GM18951 (cell line): ENCODE measurements around the gene VANGL2.

Experiments used
- POLR2A ChIP-seq: IDR thresholded peaks from 4 replicates; pipeline ENCODE4 v1.6.1; 2011; ENCODE audit warnings: mild to moderate bottlenecking; ENCODE audit not compliant: insufficient read length, insufficient read depth; ENCODE audit errors: extremely low read depth
- in situ Hi-C: fragments of 300-500 bp; cut with MboI; formaldehyde crosslinking; loops from one replicate; pipeline ENCODE4 v1.12.0; 2022; ENCODE audit warnings: low sequenced_read_pairs, mixed read lengths, inconsistent platforms; ENCODE audit not compliant: unreplicated experiment

VANGL2 gene

DNA sequence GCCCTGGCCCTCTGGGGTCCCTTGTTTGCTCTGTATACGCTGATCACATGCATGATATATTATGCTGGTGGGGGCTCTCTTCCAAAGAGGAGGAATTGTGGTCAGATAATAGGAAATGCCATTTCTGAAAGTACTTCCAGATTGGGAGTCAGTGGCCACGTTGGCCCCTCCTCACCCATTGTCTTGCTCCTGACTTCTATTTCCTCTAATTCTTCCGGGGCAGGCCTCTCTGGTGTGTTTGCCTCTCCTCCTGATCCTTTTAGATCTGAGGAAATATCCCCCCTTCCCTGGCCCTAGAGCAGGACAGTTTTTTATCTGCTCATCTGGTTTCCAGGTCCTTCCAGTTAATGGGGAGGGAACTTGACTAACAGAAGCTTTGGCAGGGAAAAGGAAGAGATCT is 2.9 kb downstream of the VANGL2 start:
- in situ Hi-C loops: no loop called here
- TF ChIP-seq POLR2A: no peak

DNA sequence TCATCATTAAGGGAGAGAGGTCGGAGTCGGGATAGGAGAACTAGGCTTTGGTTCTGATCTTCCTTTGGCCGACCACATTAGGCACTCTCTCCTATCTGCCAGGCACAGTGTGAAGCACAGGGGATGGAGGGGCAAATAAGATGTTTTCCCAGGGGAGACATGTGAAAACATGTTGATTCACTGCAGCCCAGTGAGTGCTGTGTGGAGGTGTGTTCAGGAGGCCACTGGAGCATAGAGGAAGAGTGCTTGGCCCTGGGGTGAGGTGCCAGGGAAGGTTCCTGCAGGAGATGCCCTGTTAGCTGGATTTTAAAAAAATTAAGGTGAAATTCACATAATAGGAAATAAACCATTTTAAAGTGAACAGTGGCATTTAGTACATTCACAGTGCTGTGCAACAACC is 3.7 kb downstream of the VANGL2 start:
- TF ChIP-seq POLR2A: no peak
- in situ Hi-C loops: no loop called here

DNA sequence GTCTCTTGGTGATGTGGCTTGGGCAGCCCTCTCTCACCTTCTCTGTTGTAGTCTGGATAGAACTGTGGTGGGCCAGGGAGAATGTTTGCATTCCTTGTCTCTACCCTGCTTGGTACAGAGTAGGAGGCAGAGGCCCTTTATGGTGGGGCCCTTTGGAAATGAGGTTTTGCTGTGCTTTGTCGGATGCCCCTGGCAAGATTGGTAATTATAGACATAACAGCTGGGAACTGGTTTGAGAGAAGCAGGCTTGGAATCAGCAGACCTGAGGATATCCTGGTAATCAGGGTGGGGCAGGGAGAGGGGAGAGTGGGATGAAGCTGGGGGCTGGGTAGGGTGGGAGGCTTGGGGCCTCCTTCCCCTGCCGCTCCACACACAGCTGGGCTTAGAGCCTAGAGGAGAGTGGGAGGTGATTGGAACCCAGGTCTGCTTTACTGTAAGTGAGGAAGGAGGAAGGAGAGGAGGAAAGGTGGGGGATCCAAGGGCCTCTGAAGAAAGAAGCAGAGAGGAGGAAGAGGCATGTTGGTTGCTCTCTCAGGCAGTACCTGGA is 5.0 kb downstream of the VANGL2 start:
- in situ Hi-C loops: no loop called here
- no peak for TF ChIP-seq POLR2A

DNA sequence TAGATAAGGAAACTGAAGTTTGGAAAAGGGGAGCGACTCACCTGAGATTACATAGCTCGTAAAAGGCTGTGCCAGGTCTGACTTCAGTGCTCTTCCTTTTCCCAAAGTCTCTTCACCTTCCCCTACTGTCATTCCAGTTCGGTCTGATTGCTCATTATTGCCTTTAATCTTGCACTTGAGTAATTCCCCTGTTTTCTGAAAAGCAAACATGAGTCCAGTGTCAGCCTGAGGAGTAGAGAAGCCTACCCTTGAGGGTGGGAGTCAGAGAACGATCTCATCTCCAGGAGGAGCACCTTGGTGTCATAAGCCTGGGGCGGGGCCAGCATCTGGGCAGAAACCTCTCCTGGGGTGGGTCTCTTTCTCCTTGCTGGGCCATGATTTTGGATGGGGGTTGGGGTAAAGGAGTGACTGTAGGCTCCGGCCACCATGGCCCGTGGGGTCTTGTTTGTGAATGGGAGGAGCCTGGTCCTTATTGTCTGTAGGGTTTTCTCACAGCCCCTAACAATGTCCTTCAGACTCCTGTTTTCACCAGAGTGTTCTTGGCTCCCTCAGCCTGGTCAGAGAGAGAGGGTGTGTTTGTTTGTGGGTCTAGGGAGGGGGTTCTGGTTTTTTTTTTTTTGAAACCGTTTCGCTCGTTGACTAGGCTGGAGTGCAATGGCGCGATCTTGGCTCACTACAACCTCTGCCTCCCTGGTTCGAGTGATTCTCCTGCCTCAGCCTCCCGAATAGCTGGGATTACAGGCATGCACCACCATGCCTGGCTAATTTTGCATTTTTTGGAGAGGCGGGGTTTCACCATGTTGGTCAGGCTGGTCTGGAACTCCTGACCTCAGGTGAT is 6.0 kb downstream of the VANGL2 start:
- in situ Hi-C loops: no loop called here
- no peak for TF ChIP-seq POLR2A

DNA sequence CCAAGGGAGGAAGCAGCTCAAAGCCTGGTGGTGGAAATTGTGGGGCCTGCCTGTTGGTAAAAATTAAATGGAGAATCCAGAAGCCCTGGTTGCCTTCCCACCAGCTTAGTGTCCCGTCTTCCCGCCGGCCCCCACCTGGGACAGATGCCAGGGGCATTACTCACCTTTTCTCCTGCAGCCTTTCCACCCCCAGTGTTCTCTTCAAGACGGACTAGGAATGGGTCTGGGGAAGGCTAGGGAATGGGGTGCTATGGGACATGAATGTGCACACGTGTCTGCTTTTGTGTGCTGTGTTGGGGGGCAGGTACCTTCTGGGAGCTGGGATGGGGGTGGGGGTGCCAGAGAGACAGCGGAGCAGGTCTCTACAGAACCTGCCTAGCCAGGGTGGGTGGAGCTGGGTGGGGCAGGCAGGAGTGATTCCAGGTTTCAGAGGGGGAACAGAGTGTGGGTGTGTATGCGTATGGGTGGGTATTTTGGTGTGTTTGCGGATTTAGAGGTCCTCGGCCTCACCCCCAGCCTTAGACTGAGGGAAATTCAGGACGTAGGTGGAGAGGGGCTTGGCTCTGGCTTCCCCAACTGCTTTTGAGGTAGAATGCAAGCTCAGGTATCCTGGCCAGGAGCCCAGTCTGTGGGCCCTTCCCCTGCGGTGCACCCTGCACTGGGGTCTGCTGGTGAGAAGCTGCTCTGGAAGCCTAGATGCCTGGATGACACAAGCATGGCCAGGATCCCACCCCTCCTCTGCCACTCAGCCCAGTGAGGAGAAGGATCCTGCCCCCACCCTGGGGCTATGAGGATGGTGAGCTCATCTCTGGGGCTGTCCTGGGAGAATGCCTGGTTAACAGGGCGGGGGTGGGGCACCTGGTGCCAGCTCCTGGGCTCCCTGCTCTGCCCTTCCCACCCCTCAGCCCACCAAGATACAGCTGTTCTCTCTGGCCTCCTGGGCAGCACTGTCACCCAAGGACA is 7.8 kb downstream of the VANGL2 start:
- no peak for TF ChIP-seq POLR2A
- in situ Hi-C loops: no loop called here

DNA sequence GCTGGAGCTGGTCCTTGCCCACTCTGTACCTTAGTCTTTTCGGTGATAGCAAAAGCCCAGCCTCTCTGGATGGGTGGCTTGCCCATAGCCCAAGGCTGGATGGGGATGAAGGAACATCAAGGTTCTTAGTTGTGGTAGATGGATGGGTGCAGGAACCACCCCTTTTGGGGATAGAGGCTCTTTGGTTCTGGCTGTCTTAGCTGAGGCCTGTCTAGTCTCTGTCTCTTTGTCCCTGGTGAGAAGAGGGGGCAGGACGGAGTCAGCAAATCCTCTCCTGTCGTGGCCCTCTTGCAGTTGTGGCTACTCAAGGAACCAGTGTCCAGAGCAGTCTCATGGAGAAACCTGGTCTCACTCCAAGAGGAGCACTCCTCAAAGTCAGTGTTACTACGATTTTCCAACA is 8.5 kb downstream of the VANGL2 start:
- TF ChIP-seq POLR2A: no peak
- in situ Hi-C loops: no loop called here

DNA sequence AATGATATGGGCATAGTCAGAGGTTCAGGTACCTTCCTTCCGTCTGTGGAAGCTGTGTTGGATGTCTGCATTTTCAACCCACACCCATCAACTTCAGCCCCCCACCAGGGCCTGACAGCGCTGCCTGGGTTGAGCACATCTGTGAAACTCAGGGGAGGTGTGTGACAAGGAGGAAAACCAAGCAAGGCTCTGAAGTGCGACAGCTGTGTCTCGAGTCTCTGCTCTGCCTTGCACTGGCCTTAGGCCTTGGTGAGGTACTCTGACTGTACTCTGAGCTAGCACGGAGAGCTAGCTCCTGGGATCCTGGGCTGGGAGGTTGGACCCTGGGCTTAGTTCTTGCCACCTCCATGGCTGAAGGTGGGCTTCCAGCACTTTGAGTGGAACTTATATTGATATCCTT is 9.1 kb downstream of the VANGL2 start:
- TF ChIP-seq POLR2A: no peak
- in situ Hi-C loops: no loop called here

DNA sequence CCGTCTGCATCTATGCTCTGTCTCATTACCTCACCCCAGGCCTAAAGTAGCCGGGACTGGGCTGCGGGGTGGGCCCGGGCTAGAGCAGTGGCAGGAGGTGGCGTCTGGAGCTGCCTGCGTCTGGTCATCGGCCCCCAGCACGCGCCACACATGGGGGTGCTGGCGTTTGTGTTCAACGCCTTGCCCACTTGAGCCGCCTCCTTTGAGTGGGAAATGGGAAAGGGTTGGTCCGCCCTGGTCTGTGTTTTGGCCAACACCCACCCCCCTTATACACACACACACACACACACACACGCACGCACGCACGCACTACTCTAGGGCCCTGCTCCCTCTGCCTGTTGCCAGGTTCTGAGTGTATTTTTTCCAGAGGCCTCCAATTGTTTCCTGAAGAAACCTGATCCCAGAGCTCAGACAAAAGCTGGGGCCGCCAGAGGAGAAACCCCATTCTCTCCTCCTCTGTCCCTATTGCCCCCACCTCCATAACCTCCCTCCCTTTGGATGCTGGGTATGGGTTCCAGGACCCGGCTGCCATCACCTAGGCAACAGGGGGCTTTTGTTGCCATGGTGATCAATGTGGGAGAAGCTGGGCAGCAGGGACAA is 10.1 kb downstream of the VANGL2 start:
- in situ Hi-C loops: no loop called here
- no peak for TF ChIP-seq POLR2A

DNA sequence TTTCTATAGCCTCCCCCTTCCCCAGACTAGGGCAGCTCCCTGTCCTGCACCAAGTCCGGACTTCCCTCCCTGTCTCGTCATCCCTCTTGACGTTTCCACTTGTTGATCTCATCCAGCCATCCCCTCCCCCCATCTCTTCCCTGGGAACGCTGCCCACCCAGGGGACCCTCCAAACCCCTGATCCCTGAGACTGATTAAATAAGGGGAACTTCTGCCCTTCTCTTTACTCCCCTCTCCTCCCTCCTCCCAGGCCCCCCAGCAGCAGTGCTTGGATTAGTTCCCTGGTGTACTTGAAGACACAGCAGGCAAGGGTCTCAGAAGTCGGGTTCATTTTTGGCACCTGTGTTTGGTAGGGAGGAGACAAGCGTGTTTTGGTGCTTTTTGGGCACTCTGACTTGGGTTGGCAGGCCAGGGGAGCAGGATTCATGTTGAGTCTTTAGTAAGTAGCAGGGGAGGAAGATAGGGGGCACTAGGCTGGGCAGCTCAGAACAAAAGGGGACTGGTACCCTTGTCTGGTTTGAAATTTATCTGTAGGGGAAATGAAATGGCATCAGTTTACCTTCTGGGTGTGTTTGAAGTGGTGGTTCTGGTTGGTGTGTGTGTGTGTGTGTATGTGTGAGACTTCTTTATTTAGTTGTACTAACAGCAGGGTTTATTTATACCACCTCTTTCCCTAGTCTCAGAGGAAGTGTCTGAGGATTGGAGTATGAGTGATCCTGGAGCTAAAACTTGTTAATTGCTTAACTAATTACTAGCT is 11.1 kb downstream of the VANGL2 start:
- in situ Hi-C loops: no loop called here
- no peak for TF ChIP-seq POLR2A

DNA sequence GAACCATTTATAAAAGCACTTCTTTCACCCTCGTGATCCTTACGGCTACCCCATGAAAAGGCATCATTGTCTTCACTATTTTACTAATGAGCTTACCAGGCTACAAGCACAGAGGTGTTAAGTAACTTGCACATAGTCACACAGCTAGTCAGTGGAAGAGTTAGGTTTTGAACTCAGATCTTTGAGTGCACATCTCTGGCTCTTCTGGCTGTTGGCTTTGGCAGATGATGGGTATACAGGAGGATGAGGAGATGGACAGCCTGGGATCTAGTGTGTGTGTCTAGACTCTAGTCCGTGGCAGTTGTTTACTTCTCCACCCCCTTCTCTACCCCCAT is 11.6 kb downstream of the VANGL2 start:
- in situ Hi-C loops: no loop called here
- TF ChIP-seq POLR2A: no peak

DNA sequence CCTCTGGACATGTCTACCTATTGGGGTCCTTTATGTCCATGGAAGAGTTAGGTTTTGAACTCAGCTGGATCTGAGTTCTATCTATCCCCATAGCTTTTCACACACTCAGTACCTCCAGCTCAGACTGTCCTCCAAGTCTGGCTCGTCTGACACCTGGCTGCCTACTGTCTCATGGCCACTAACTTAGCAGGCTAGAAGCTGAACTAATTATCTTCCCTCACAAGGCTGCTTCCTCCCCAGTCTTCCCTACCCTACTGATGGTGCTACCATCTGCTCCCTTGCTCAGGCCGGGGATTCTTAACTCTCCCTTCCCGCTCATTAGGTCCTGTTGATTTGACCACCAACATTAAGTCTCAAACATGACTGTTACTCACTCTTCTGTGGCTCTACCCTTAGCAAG is 13.4 kb downstream of the VANGL2 start:
- TF ChIP-seq POLR2A: no peak
- in situ Hi-C loops: no loop called here

DNA sequence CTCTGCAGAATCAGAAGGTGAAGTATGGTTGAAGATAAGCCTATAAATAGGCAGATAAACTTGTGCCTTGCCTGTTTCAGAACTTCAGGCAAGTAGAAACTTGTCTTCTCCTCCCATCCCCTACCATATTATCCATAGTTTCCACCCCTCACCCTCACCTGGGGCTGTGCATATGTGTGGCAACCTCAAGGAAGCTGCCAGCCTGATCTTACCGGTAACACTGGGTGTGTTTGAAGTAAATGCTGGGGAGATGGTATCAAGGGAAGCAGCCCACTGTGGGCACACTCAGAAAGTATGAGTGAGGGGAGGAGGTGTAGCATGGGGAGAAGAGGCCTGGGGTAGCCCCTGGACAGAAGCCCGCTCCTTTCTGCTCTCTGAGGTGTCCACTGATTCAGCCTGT is 14.5 kb downstream of the VANGL2 start:
- no peak for TF ChIP-seq POLR2A
- in situ Hi-C loops: no loop called here

DNA sequence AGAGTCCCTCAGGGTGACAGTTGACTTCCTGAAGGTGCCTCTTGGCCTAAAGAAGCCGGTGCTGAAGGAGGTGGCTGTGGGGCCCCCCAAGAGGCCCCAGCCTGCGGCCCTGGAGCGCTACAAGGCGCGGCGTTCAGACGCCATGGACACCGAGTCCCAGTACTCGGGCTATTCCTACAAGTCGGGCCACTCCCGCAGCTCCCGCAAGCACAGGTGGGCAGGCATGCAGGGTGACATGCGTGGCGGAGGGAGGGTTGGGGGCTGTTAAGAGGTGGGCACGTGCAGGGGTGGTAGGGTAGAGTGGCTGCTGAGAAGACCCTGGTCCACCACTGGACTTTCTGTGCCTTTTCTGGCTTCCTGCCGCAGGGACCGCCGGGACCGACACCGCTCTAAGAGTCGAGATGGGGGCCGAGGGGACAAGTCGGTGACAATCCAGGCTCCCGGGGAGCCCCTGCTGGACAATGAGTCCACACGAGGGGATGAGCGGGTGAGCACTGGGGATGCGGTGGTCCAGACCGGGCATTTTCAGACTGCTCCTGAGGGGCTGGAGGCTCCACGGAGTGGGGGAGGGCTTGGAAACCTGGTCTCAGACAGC is 15.4 kb downstream of the VANGL2 start:
- in situ Hi-C loops: no loop called here
- TF ChIP-seq POLR2A: no peak

DNA sequence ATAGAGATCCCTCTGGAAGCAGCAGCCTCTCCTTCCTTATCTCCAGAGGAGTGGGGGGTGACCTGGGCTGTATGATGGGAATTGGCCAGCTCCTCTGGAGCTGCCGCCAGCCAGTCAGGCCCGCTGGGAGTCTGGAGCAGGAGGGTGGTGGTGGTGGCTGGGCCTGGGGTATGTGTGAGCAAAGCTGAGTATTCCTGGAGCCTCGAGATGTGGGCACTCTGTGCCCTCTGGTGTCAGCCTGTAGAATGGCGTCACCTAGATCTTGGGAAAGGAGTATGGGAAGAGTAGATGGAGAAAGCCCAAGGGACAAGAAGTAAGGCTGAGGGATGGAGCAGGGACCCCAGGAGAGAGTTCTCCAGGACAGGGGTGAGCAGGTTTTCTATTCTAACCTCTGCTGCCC is 16.0 kb downstream of the VANGL2 start:
- in situ Hi-C loops: no loop called here

More for the DNA sequence above, 16.0 kb downstream of the VANGL2 start:
- TF ChIP-seq POLR2A: no peak
